Fibroblast of skin of left quadriceps (primary cell): ENCODE data around the gene UBXN4.
A peak's percentile ranks its signal among the peaks of the same experiment; 100 is the strongest.
"Not testable (repeated sequence)": the region's sequence is repeated elsewhere in the genome, so short reads cannot be mapped to it uniquely, and the experiment has no call there.

ENCODE experiments used
- DNase-seq, 2 experiments: peaks; one replicate each; pipeline ENCODE4 v3.0.0-alpha.2; 2013; ENCODE audit warnings: low read depth in 2 of 2

The UBXN4 gene, protein sequence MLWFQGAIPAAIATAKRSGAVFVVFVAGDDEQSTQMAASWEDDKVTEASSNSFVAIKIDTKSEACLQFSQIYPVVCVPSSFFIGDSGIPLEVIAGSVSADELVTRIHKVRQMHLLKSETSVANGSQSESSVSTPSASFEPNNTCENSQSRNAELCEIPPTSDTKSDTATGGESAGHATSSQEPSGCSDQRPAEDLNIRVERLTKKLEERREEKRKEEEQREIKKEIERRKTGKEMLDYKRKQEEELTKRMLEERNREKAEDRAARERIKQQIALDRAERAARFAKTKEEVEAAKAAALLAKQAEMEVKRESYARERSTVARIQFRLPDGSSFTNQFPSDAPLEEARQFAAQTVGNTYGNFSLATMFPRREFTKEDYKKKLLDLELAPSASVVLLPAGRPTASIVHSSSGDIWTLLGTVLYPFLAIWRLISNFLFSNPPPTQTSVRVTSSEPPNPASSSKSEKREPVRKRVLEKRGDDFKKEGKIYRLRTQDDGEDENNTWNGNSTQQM

GRCh38 chr2:135741395-135742324, at the start of gene UBXN4:
TSS of gene UBXN4 (plus strand) at chr2:135741855. CDS start at chr2:135741930, 75 bp downstream.
- peak; percentile 98 for DNase-seq

DNA sequence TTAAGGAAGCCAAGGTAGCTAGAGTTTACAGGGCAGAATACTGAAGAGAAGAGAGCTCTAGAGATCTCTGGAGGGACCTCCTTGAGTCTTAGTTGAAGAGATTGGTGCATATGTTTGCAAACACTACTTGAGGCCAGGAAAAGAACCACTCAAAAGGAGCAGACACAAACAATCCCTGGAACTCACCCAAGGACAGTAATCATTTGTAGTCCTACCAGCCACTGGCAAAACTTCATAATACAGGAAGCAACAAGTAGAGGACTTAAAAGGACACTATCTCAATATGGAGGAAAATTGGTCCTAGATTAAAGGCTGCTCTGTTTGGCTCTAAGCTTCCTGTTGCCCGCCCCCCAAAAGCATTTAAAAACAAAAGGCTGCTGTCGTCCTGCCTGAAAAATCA, 46.9 kb upstream of the UBXN4 start:
- DNase-seq: no peak

DNA sequence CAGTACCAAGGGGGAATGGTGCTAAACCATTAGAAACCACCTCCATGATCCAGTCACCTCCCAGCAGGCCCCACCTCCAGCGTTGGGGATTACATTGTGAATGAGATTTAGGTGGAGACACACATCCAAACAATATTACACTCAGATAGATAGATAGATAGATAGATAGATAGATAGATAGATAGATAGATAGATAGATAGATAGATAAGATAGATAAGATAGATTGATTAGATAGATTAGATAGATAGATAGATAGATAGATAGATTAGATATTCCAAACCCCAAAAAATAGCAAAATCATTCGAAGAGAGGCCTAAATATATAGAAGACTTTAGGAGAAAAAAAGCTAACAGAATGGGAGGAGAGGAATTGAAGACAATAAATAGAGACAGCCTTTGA, 42.8 kb upstream of the UBXN4 start:
- DNase-seq: no peak

- DNase-seq: no peak
Measured at GRCh38 chr2:135701442-135701841, 40.2 kb upstream of the UBXN4 start.

DNA sequence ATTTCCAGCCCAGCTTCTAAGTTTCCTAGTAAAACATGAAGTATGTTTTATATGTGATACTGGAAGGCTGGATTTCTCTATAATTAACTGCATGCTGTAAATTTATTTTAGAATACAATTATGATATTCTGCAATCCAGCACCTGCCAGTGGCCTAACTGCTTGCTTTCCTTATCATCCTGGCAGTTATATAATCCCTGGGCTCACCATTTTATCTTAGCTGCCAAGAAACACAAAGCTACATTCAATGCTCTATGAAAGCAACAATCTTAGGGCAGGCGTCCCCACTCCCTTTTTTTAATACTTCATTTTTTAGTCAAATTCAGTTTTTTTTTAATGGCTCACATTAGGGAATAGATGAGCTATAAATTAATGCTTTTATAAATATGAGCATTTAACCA, 38.4 kb upstream of the UBXN4 start:
- no peak for DNase-seq

DNA sequence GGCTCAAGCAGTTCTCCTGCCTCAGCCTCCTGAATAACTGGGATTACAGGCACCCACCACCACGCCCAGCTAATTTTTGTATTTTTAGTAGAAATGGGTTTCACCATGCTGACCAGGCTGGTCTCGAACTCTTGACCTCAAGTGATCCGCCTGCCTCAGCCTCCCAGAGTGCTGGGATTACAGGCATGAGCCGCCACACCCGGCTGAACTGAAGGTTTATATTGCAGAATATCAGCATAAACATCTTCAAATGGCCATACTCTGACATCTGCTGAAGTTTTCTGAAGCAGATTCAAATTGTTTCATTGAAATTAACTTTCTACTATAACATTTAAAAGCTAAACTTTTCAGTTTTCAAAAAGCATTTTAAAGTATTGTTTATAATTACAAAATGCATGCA, 37.6 kb upstream of the UBXN4 start:
- not testable (repeated sequence) for DNase-seq

DNA sequence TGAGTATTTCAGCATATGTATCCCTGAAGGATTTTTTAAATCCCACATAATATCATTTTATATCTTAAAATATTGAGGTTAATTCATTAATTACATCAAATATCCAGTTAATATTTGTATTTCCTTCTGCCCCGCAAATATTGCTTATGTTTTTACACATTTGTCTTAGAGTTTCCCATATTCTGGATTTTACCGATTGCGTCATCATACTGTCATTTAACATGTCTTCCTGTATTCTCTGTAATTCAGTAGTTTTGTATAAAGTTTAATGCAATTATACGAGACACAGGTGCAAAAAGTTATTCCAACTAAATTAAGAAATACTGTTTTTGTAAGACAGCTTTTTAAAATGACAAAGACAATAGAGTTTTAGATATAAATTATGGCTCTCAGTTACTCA, 33.5 kb upstream of the UBXN4 start:
- no peak for DNase-seq

GRCh38 chr2:135709992-135710391, 31.7 kb upstream of the UBXN4 start:
- peak in 1 of 2 experiments; percentile 17 for DNase-seq

DNA sequence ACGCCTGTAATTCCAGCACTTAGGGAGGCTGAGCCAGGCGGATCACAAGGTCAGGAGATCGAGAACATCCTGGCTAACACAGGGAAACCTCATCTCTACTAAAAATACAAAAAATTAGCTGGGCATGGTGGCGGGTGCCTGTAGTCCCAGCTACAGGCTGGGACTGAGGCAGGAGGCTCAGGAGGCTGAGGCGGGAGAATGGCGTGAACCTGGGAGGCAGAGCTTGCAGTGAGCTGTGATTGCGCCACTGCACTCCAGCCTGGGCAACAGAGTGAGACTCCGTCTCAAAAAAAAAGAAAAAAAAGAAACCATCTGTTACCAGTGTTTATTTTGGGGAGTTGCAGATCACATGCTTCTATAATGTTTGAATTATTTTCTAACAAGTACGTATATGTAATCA, 26.6 kb upstream of the UBXN4 start:
- not testable (repeated sequence) for DNase-seq

DNA sequence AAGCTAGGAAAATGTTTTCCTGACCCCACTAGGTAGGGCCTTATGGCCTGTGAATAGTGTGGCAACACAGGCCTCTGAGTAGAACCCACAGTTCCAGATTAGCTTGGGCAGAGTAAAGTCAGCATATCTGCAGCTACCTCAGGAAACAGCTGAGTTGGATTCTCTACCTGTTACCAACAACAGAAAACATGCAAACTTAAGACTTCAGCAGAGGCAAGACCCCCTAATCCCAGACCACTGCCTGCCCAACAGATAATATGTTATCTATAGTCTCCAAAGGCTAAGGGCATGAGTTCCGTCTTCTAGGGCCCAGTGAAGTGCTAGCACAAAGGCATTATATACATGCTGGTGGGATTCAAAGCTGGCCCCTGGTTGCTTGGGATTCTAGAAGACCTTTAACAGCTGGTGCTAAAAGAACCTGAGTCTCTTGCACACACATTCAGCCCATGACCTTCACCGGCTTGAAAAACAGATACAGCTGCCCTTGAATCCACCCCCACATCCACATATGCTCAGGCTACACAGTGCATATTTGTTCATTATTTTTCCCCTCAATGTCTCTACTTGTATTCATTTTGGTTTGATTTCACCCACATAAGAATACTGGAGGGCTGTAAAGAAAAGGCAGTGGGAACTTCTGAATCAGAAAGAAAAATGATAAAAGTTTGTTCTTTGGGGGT, 13.5 kb upstream of the UBXN4 start:
- DNase-seq: no peak

GRCh38 chr2:135732561-135732960, 9.1 kb upstream of the UBXN4 start:
- DNase-seq: no peak

- DNase-seq: no peak
Measured at GRCh38 chr2:135733045-135733444, 8.6 kb upstream of the UBXN4 start.

- no peak for DNase-seq
Measured at GRCh38 chr2:135736546-135736945, 5.1 kb upstream of the UBXN4 start.

GRCh38 chr2:135740206-135740605, 1.4 kb upstream of the UBXN4 start:
- DNase-seq: no peak

GRCh38 chr2:135741043-135741394, 636 bp upstream of the UBXN4 start:
- no peak for DNase-seq

DNA sequence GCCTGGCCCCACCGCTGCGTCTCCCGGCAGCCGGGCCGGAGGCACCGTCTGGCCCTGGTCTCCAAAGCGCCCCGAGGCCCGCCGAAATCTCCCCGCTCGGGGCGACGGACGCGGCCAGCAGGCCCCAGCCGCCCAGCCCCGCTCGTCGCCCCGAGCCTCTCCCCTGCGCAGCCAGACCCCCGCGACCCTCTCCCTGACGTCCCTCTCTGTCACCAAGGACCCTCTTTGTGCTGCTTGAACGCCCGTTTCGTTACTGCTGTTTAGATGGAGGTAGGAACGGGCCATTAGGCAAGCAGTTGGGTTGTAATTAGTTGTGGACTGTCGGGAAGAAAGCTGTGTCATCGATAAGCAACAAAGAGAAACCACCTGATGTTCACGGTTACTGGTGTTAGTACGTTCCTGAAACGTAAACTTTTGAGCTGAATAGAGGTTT, 686 bp downstream of the UBXN4 start:
- DNase-seq: peak in 1 of 2 experiments; percentile 12

DNA sequence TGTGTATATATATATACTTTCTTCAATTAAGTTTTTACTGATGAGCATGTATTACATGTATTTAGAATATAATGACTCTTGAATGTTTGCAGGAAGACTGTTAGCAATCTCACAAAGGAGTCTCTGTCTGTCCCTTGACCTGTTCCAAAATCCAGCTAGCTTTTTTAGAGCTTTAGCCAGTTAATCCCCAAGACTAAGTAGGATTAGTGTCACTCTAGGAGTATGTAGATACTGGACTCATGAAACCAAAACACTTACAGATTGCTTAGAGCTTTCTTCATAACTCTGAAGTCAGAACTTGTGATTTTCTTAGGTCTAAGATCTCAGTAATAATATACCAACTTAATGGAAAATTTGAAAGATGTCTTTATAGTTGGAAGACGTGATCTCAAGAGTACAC, 2.2 kb downstream of the UBXN4 start:
- DNase-seq: no peak

DNA sequence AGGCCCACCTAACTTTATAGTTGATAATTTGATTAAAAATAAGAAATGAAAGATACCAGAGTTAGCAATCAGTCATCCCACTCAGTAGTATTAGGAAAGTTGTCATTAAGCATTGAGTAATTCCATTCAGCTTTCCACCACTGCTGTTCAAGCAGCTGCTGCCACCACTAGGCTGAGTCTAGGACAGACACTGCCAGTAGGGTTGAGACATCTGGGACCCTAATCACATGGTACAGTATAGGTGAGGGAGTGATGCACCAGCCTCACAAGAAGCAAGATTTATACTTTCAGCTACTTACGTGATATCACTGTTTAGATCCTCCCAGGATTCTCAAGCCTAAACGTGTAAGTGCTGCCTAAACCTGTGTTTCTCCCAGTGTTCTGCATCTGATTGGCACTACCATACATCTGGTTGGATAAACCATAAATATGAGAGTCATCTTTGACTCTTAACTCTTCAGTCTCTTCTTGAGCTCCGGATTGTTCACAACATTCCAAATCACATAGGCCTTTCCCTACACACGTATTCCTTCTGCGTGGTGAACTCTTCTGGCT, 3.2 kb downstream of the UBXN4 start:
- no peak for DNase-seq

DNA sequence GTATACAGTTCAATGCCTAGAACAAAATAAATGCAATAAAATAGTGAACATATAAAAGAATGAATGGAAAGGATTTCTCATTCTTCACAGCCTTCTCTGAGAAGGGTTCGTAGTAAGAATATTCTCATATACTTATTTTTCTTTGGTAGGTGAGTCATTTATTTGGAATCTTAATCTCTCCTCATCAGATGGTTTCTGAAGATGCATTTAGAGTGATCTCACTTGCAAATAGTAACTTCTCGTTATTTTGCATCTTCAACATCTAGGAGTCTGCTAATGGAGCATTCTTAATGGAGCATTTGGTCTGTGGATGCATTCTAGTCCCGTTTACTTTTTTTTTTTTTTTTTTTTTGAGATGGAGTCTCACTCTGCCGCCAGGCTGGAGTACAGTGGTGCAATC, 3.9 kb downstream of the UBXN4 start:
- DNase-seq: peak; percentile 57 to 63

- no peak for DNase-seq
Measured at GRCh38 chr2:135755573-135755972, 13.9 kb downstream of the UBXN4 start.

GRCh38 chr2:135756692-135757091, 15.0 kb downstream of the UBXN4 start:
- DNase-seq: no peak

- no peak for DNase-seq
Measured at GRCh38 chr2:135762022-135762421, 20.4 kb downstream of the UBXN4 start.
